SW 1271 (cell line): ENCODE data around the gene TMEM108.
"Not testable (repeated sequence)": the region's sequence is repeated elsewhere in the genome, so short reads cannot be mapped to it uniquely, and the experiment has no call there.

Experiments
- DNase-seq, 2 experiments: peaks; one replicate each; lab custom pipeline; 2025; lab: John Stamatoyannopoulos, UW

The TMEM108 gene

GRCh38 chr3:133038089-133038730 is at the start of gene TMEM108:
TMEM108 (plus strand) TSS chr3:133038391.
- DNase-seq, result peak; percentile 23 to 74

DNA sequence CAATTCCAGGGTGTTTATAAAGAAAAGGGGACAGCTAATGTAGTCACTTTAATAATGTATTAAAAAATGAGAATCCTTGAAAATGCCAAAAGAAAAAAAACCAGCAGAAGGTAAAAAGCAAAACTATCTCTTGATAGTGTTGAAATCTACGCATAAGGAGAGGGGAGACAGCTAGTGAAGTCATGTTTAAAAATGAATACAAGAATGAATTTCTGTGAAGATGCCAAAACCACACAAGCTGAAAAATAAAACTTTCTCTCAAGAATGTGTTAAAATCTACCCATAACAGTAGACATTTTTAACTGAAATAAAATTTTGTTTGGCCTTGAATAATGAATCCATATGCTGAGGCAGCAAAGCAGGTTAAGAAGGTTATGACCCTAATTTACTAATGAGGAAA is 42.2 kb upstream of the TMEM108 start:
- DNase-seq, result no peak

GRCh38 chr3:132997404-132998185 is 40.6 kb upstream of the TMEM108 start:
- DNase-seq, result no peak

- DNase-seq, result not testable (repeated sequence)
These were observed 33.2 kb upstream of the TMEM108 start for GRCh38 chr3:133005032-133005431.

DNA sequence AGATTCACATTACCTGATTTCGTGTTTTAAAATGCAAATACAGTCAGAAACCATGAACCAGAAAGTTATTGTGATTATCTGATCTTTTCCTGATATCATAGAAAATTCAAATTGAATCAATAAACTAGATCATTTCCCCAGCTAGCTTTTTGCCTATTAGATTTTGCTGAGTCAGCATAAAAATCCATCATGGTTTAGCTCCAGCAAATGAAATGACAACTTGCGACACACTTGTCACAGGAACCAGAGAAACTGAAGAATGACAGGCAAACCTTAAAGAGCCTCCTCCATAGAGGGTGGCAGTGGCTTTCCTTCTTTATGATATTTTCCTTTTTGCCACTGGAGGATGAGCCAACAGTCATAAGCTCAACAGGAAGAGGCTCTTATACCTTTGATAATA is 30.6 kb upstream of the TMEM108 start:
- no peak for DNase-seq

DNA sequence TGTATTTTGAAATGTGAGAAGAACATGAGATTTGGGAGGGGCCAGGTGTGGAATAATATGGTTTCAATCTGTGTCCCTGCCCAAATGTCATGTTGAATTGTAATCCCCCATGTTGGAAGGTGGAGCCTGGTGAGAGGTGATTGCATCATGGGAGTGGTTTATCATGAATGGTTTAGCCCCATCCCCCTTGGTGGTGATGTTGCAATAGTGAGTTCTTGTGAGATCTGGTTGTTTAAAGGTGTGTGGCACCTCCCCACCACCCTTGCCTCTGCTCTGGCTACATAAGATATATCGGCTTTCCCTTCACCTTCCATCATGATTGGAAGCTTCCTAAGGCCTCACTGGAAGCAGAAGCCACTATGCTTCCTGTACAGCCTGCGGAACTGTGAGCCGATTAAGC is 23.9 kb upstream of the TMEM108 start:
- DNase-seq, result no peak

GRCh38 chr3:133015573-133015972 is 22.6 kb upstream of the TMEM108 start:
- not testable (repeated sequence) for DNase-seq

DNA sequence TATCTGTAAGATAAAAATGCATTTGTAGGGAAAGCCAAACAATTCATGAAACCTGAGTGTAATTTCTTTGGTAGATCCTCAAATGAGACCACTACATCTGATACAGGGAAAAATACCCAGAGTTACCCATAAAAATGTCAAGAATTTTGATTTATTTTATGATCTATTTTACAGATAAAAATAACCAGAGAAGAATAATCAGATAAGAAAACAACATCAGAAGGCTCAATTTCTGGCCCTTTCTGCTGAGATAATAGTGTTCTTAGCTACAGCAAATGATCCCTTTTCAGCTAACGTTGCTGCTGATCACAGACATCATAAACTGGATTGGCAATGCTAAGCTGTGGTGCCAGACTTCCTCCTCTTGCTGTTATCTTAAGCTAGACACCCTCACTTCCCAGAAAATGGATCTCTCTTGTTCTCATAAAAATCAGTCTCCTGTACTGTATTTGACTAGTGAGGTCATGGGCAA is 21.3 kb upstream of the TMEM108 start:
- no peak for DNase-seq

DNA sequence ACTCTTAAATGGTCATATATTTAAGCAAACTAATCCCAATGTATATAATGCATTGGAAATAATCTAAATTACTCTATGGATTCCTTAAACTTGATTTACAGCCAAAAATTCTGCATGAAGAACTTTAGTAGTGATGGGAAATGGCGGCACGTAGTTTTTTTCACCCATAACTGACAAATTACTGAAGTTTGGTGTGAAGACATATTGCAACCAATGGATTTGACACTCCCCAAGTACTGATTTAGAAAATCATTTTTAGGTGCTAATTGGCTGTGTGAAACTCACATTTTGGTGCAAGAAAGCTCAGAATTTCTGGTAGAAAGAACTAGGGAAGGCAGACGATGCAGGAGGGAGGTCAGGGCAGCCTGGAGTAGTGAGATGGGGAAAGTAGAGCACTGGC is 19.3 kb upstream of the TMEM108 start:
- no peak for DNase-seq

DNA sequence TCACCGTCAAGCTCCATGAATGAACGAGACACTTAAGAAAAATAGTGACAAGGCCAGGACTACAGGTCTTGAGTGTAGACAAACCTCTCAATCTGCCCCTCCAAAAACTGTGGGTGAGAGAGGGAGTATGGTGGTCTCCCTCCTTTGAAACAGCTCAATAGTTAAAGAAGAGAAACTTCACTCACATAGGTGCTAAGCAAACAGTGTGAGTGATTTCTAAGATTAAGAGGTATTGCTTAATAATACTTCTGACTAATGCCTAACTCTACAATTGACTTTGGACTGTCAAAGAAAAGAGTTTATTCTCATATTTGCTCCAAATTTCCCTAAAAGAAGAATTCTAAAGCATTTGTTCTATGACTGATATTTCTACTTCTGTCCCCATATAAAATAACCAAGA is 17.0 kb upstream of the TMEM108 start:
- no peak for DNase-seq

DNA sequence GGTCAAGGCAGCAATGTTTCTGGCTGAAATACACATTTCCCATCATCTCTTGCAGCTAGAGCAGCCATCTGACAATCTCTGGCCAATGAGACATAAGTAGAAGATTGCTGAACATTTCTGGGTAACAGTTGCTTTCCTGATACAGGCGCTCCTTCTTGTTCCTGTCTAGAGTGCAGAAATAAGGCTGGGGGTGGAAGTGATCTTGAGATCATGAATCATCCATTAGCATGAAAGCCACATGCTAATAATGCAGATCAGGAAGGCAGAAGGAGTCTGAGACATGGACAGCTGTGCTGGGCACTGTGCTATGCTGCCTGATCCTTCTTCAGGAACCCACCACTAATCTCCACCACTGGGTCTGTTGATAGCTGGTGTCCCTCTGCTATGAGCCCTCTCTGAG is 14.8 kb upstream of the TMEM108 start:
- DNase-seq, result no peak

GRCh38 chr3:133025546-133025945 is 12.6 kb upstream of the TMEM108 start:
- DNase-seq, result no peak

- DNase-seq, result no peak
These were observed 5.9 kb upstream of the TMEM108 start for GRCh38 chr3:133032301-133032700.

GRCh38 chr3:133037436-133037835 is 755 bp upstream of the TMEM108 start:
- DNase-seq, result no peak

DNA sequence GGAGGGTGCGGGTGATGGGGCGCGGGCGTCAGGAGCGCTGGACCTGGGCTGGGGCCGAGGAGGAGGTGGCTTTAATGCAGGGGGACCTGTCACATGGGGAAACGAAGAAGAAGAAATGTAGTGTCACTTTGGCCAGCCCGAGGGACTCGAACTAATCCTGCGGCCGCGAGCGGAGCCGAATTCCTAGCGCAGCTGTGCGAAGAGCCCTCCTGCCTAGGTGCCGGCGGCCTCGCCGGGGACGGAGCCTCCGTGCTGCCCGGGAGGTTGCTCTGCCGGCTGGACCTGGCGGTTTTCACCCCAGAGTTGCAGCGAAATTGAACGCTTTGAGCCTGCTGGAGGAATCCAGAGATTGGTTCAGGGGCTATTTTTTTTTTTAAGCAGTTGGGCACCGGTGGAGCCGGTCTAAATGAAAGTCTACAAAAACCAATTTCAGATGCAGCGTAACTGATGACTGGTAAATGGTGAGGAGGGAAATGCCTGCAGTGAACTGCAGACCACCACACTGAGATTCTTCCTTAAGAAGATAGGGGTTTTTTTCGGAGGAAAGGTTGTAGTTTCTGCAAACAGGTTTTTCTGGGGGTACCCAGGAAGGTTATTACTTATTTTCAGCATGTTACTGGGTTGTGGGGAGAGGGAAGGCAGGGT is 662 bp downstream of the TMEM108 start:
- no peak for DNase-seq

GRCh38 chr3:133040696-133041523 is 2.7 kb downstream of the TMEM108 start:
- DNase-seq, result peak in 1 of 2 experiments; percentile 61

- no peak for DNase-seq
These were observed 3.3 kb downstream of the TMEM108 start for GRCh38 chr3:133041524-133041829.

DNA sequence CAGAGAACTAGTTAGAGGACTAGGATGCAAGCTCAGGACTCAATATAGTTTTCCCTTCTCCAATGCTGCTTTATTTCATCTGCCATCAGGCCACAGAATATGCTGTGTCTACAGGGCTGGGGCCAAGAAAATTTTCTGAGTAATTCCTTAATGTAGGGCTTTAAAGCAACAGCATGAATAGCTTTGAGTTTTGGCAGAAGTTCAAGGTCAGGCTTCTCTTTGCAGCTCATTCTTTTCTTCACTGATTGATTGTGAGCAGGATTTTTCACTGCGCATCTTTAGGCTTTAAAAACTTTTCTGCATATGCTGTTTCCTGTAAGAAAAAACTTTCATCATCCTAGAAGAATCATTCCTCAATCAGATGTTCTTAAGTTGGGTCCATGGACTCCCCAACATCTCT is 4.6 kb downstream of the TMEM108 start:
- DNase-seq, result no peak

DNA sequence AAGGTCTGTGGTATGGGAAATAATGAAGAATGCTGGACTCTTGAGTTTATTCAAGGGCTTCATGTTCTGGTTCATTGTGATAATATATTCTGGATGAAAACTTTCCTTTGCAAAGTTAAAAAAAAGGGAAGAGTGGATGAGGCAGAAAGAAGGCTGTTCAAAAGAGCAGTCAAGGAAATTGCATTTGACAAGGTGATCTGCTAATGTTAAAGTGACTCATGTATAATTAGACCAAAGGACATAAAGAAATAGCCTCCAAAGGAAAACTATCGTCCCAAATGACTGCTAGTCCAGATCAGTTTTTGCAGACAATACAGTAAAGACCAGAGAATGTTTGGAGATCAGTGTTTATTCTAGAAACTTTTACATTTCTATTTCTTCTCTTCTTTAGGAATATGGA is 9.8 kb downstream of the TMEM108 start:
- no peak for DNase-seq

- DNase-seq, result no peak
These were observed 11.3 kb downstream of the TMEM108 start for GRCh38 chr3:133049491-133049890.

DNA sequence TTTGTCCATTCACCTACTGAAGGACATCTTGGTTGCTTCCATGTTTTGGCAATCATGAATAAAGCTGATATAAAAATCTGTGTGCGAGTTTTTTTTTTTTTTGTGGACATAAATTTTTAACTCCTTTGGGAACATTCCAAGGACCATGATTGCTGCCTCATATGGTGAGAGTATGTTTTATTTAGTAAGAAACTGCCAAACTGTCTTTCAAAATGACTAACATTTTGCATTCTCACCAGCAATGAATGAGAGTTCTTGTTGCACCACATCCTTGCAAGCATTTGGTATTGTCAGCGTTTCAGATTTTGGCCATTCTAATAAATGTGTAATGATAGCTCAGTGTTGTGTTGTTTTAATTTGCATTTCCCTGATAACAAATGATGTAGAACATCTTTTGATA is 12.7 kb downstream of the TMEM108 start:
- DNase-seq, result no peak

DNA sequence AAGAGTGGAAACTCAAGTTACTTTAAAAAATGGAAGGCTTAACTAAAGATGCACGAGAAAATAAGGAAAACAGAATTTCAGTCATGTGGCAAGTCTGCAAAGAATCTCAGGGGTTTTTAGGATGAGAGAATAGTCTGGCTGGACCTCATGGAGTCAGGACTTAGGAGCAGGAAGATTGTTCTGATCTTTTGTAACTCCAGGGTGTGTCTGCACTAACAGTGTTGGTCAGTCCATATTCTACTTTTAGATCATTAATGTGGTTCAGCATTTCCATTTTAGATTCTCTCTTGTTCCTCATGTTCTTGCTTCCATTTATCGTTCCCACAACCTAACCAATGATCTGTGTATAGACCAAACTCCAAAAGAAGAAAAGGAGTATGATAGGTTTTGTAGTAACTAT is 15.3 kb downstream of the TMEM108 start:
- DNase-seq, result no peak
